Neural progenitor cell (in vitro differentiated cells): ENCODE data around the gene FBXO17.

Experiments
- EZH2 ChIP-seq: fragments of 200-600 bp; sonication (generic); IDR thresholded peaks from 2 replicates; pipeline ENCODE4 v1.6.1; 2017; ENCODE audit warnings: antibody characterized with exemption, mild to moderate bottlenecking, moderate library complexity
- EZH2phosphoT487 ChIP-seq: fragments of 200-600 bp; sonication (generic); IDR thresholded peaks from 2 replicates; pipeline ENCODE4 v1.6.1; 2017; ENCODE audit warnings: antibody characterized with exemption
- TF ChIP-seq, protein P1 (sequence below): fragments of 200-600 bp; sonication (generic); IDR thresholded peaks from 2 replicates; pipeline ENCODE4 v1.5.1; 2017; ENCODE audit warnings: antibody characterized with exemption, mild to moderate bottlenecking

- TF ChIP-seq, protein P1, sequence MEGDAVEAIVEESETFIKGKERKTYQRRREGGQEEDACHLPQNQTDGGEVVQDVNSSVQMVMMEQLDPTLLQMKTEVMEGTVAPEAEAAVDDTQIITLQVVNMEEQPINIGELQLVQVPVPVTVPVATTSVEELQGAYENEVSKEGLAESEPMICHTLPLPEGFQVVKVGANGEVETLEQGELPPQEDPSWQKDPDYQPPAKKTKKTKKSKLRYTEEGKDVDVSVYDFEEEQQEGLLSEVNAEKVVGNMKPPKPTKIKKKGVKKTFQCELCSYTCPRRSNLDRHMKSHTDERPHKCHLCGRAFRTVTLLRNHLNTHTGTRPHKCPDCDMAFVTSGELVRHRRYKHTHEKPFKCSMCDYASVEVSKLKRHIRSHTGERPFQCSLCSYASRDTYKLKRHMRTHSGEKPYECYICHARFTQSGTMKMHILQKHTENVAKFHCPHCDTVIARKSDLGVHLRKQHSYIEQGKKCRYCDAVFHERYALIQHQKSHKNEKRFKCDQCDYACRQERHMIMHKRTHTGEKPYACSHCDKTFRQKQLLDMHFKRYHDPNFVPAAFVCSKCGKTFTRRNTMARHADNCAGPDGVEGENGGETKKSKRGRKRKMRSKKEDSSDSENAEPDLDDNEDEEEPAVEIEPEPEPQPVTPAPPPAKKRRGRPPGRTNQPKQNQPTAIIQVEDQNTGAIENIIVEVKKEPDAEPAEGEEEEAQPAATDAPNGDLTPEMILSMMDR: no peak
- TF ChIP-seq EZH2: no peak
- TF ChIP-seq EZH2phosphoT487: no peak
These were observed 31.6 kb upstream of the FBXO17 start for GRCh38 chr19:39007096-39007495.
